Left lobe of liver (tissue), 2 donors: ENCODE measurements around the gene PSMD8. TPM values are rescaled to one million over a fixed set of nuclear protein-coding genes. Genes with fewer than 3 reads are reported as not detected.
A peak's percentile ranks its signal among the peaks of the same experiment; 100 is the strongest.

Source experiments
- ATAC-seq: fragments of 200-7000 bp; cut with Tn5 transposase; one replicate; pipeline ENCODE4 v1.9.1; 2020; ENCODE audit warnings: mild to moderate bottlenecking, moderate library complexity
- DNase-seq: peaks from one replicate; pipeline ENCODE4 v3.0.0-alpha.2; 2020; ENCODE audit warnings: low spot score
- total RNA-seq: library from RNA; stranded (reverse); gene quantifications from one replicate; pipeline ENCODE4 v1.2.1, GENCODE V29; 2021
- donor health status: DM: no; HTN: no; CAD: no; lungs with moderate emphysema.
- donor health status: DM: no; HTN: yes; CAD: no.

Gene PSMD8
- total RNA-seq, 1 donor from 2014 or later, result 62.5 TPM

DNA sequence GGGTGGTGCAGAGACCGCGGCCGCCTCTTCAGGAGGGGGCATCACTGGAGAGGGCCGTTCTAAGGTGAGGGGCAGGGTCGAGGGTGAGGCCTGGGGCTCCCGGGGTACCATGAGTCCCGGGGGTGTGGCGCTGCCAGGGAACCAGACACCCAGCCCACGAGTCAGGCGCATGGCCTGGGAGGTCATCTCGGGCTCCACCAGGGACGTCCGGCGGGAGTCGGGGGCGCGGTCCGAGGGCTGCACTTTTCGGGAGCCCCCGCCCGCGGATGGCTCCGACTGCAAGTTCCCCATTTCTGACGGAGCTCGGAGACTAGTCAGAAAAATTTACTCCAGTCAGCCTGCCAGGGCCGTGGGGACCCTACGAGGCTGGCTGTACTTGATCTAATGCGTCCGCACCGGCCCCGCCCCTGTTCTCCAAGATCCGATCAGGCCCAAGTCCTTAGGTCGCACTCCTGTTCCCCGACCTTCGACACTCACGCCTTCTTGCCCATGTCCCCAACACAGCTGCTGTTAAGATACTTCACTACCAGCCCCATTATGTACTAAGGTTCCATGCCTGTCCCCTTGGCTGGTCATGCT is 12.7 kb downstream of the PSMD8 start:
- DNase-seq (no peak), ATAC-seq (peak; percentile 4)

GRCh38 chr19:38387550-38388348 is 13.4 kb downstream of the PSMD8 start, which contains the start of gene GGN:
TSS of gene GGN (minus strand) at chr19:38388034. CDS start at chr19:38387261, 773 bp downstream.
- ATAC-seq (peak; percentile 82), DNase-seq (peak; percentile 74)

DNA sequence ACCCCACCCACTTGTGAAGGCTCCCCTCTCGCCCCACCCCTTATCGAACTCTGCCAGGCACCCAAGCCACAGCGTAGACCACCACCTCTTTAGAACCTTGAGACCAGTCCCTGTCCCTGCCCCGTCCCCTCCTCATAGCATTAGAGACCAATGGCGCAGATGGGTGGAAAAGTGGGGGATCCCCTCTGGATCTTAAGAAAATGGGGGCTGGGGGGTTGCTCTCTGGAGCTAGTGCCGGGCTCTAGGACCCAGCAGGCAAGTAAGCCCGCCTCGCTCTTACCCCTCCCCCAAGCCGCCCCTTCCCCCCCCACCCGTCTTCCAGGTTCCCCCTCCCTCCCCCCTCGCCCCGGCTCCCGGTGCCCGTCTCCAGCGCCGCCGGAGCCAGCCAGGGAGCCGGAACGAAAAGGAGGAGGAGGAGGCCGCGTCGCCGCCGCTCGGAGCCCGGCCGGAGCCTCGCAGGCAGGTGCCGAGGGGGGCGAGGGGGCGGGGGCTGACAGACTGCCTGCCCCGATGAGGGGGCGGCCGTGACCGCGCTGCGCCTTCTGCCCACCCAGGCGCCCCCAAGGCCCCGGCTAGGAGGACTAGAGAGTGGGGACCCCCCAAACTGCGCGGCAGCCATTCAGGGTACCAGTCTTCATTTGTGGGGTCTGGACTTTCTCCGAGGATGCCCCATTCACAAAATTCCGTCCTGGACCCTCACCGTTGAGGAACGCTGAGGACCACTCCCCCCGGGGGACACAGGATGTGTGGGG is 14.2 kb downstream of the PSMD8 start, which contains the start of gene SPRED3:
Gene SPRED3, plus strand, starts transcription at position 349 of the 752 bp plus-strand sequence. CDS start 1,606 bp downstream, outside the sequence.
- DNase-seq (no peak), ATAC-seq (no peak)

DNA sequence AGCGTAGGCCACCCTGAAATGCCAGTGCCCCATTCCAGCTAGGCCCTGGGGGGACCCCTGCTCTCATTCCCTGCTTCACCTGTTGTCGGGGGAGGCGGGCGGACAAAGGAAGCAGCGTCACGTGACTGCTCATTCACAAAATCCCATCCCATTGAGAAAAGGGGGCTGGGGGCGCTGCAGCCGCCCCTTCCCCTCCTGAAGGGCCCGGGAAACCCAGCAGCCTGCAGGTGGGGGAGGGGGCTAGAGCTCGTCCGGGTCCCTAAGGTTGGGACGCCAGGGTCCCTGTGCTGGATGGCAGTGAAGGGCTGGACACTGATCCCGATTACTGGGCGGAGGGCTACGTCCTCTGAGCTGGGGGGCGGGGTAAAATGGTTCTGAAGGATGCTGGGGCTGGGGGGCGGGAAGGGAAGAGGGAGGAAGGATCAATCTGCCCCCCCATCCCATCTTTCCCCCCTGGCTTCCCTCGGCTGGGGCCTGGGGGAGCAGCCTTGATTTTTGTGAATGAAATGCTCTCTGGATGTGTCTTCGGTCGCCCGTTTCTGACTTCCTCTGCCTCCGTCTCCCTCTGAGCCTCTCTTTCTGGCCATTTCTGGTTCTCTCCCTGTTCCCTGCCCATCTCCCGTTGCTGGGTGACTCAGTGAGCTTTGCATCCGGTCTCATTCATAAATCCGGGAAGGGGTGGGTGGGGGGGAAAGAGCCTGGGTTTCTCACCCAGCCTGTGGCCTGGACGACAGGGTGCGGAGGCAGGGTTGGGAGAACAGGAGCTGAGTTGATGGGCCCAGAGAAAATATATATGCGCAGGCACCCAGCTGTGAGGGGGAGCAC is 14.9 kb downstream of the PSMD8 start:
- ATAC-seq (no peak), DNase-seq (no peak)

DNA sequence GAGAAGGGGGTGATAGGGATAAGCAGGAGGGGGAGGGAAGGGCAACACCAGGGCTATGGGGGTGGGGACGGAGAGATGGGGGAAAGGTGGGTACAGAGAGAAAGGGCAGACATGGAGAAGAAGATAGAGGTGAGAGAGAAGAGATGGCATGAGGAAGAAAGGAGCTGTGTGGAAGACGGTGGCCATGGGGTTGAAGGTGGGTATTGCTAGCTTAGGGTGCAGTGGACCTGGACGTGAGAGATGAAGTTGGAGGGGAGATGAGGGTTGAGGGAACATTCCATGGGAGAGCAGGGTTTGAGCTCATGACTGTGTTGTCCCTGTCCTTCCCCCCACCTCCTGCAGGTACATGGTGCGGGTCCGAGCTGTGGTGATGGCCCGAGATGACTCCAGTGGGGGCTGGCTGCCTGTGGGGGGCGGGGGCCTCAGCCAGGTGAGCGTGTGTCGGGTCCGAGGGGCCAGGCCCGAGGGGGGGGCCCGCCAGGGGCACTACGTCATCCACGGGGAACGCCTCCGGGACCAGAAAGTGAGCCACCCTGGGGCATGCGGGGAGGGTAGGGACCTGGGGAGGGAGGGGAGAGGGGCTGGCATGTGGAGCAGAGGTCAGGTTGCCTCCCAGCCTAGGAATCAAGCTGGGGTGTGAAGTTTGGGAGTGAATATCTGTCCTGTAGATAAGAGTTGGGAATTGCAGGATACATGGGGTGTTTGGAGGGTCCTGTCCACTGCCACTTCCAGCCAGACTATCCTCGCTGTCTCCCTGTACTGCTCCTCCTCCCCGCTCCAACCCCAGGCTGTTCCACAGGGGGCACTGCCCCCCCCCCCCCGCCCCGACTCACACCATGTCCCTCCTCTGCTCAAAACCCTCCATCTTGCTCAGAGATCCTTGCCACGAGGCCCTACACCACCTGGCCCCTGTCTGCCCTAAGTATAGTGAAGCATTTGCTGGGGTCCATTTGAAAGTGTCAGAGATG is 15.9 kb downstream of the PSMD8 start:
- DNase-seq (no peak), ATAC-seq (no peak)

DNA sequence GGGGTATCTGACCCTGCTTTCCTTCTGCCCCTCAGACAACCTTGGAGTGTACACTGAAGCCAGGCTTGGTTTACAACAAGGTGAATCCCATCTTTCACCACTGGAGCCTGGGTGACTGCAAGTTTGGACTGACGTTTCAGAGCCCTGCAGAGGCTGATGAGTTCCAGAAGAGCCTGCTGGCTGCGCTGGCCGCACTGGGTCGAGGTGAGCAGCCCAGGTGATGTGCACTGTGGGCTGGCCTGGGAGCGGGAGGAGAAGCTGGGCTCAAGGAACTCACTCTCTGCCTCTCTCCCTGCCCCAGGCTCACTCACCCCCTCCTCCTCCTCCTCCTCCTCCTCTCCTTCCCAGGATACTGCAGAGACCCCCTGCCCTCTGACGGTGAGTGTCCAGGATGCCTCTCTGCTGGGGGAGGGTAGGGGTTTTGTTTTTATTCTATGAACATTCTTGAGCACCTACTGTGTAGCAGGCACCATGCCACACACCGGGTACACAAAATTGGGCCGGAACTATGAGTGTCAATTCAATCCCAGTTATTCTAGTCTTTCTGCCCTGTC is 17.6 kb downstream of the PSMD8 start:
- ATAC-seq (no peak), DNase-seq (no peak)

GRCh38 chr19:38392707-38393308 is 18.4 kb downstream of the PSMD8 start:
- DNase-seq, result no peak
- ATAC-seq, result no peak

DNA sequence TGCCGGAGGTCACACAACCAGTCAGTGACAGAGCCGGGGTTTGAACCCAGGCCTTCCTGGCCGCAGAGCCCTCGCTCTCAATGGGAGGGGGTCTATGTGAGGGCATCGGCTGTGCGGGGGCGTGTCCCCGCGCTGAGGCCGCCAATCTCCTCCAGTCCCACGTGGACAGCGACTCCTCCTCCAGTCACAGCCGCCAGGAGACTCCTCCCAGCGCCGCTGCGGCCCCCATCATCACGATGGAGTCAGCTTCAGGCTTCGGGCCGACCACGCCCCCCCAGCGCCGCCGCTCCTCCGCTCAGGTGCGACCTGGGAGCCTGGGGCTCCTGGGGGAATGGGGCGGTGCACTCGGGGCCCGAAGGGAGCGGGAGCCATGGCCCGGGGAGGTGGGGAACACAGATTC is 20.1 kb downstream of the PSMD8 start:
- DNase-seq, result no peak

GRCh38 chr19:38395381-38396114 is 21.2 kb downstream of the PSMD8 start:
- ATAC-seq (no peak), DNase-seq (no peak)

More for the DNA sequence above, 20.1 kb downstream of the PSMD8 start:
- no peak for ATAC-seq

GRCh38 chr19:38399081-38399480 is 24.7 kb downstream of the PSMD8 start:
- ATAC-seq (no peak), DNase-seq (no peak)

GRCh38 chr19:38399537-38399936 is 25.2 kb downstream of the PSMD8 start:
- DNase-seq (no peak), ATAC-seq (no peak)

DNA sequence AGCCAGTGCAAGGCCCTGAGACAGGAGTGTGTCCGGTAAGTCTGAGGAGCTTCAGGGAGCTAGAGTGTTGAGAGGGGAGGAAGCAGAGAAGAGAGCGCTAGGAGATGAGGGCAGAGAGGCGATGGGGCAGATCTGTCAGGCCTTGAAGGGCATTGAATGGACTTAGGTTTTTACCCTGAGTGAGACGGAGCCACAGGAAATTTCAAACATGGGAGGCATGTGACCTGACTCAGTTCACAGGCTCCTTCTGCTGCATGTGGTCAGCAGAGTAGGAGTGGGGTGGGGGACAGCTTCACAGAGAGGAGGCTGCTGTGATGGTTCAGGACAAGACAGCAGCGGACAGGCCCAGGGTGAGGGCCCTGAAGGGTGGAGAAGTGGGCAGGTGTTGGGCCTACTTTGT is 26.0 kb downstream of the PSMD8 start:
- ATAC-seq (no peak), DNase-seq (no peak)

GRCh38 chr19:38401148-38401547 is 26.8 kb downstream of the PSMD8 start:
- ATAC-seq (no peak), DNase-seq (no peak)

DNA sequence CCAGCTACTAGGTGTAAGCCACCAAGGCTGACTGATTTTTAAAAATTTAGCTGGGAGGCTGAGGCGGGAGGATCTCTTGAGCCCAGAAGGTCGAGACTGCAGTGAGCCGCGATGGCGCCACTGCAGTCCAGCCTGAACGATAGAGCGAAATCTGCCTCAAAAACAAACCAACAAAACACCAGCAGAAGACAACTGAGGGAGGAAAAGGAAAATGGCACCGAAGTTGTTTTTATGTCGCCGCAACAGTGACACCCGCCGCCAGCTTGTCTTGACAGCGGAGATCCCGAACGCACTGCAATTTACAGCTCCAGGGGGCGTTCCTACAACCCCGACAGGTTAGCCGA is 28.2 kb downstream of the PSMD8 start:
- no peak for ATAC-seq

GRCh38 chr19:38402967-38403674 is 28.8 kb downstream of the PSMD8 start, which contains the start of gene FAM98C:
TSS of gene FAM98C (plus strand) at chr19:38403093. CDS start at chr19:38403154, 61 bp downstream.
- DNase-seq (peak; percentile 97), ATAC-seq (peak; percentile 98)

More for the DNA sequence above, 28.2 kb downstream of the PSMD8 start:
- DNase-seq, result no peak

DNA sequence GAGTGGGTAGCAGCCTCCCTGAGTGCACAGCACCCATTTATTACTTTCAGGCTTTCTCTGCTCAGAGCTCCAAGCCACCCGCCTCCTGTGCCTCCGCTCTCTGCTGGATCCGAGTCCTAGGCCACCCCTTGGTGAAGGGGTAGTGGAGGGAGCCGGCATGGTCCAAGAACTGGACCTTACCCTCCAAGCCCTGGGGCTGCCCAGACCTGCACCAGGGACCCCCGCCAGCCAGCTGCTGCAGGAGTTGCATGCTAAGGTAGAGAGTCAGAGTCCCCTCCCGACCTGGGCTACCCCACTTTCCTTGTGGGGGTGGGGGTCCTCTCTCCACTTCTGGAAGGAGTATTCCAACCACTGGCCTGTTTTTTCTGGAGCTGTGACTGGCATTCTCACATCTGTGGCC is 30.5 kb downstream of the PSMD8 start:
- DNase-seq, result no peak
- no peak for ATAC-seq

- DNase-seq, result no peak
- no peak for ATAC-seq
Measured at GRCh38 chr19:38405276-38405675, 30.9 kb downstream of the PSMD8 start.
